ENCODE data around the gene ADTRP.

ADTRP gene

GRCh38 chr6:11754625-11755271 is 23.9 kb downstream of the ADTRP start:
- no peak for DNase-seq

- no peak for DNase-seq
Measured at GRCh38 chr6:11753798-11754197, 24.8 kb downstream of the ADTRP start.

DNA sequence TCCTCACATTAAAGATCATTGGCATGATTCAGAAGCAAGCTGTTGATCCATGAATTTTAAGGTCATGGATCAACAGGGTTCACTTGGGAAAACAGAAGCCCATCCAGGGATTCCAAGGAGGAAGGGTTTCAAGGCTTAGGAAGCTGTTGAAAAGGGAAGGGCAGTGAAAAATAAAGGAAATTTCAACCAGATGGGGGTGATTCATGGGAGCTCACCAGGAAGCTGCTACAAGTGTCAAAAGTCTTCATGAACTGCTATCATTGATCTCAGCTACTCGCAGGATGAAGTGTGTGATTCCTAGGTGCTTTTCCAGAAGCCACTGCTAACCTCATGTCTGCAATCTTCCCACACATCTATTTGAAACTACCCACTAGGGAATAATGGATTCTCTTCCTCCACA is 26.2 kb downstream of the ADTRP start:
- no peak for DNase-seq

DNA sequence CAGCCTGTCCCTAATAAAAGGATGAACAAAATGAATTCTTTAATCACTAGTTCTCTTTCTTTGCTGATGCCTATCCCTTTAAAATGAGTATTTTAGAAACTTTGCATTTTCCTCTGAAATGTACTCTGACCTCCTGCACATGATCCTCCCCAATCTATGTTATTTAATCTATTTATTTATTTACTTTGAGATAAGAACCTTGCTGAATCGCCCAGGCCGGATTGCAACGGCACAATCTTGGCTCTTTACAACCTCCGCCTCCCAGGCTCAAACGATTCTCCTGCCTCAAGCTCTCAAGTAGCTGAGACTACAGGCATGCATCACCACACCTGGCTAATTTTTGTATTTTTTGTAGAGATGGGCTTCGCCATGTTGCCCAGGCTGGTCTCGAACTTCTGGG is 27.9 kb downstream of the ADTRP start:
- DNase-seq, result no peak

DNA sequence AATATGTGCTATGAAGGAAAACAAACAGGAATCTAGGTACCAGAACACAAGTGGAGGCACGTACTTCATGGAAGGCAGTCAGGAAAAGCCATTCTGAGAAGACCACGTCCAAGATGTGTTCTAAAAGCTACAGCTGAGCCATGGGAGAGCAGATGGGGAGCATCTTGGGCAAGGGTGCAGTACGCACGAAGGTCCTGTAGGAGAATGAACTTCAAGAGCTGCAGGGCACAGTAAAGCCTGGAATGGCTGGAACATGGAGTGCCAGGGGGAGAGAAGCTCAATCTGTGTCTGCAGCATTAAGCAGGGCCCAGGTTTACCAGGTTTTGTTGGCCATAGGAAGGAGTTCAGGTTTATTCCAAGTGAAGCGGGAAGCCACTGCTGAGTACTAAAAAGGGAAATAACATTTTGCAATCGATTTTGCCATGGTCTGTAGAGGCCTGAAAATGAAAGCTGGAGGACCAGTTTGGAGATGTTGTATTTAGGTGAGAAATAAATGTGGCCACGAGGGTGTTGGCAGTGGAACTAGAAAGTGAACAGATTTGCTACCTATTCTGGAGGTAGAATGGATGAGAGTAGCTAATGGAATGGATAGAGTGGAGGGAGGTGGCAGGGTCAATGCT is 29.9 kb downstream of the ADTRP start:
- no peak for DNase-seq

DNA sequence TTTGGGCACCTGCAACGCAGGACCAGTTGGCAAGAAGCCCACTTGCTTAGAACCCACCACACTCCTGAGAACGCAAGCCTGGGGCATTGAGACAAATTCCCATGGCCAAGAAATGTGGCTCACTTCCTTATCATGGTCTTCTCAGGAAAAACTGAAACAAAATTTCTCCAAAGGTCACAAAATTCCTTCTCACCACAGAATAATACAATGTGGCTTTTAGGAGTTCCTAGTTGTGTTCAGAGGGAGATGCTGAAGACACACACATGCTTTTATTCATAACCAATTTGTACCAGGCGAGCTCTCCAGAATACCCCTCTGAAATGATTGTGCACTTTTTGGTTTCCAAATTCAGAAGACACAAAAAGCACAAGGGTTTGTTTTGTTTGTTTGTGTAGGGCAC is 31.6 kb downstream of the ADTRP start:
- no peak for DNase-seq

- DNase-seq, result no peak
Measured at GRCh38 chr6:11744753-11745152, 33.9 kb downstream of the ADTRP start.

DNA sequence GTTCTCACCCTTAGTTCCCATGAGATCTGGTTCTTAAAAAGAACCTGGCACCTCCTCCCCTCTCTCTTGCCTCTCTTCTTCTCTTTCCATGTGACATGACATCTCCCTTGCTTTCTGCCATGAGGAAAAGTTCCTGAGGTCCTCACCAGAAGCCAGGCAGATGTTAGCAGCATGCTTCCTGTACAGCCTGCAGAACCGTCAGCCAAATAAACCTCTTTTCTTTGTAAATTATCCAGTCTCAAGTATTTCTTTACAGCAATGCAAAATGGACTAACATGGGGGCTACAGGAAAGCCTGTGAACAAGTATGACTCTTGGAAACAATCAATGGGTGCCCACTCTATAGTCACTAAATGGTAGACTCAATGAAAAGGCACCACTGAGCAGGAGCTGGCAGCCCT is 34.5 kb downstream of the ADTRP start:
- DNase-seq, result no peak

GRCh38 chr6:11740875-11741274 is 37.7 kb downstream of the ADTRP start:
- DNase-seq, result no peak

DNA sequence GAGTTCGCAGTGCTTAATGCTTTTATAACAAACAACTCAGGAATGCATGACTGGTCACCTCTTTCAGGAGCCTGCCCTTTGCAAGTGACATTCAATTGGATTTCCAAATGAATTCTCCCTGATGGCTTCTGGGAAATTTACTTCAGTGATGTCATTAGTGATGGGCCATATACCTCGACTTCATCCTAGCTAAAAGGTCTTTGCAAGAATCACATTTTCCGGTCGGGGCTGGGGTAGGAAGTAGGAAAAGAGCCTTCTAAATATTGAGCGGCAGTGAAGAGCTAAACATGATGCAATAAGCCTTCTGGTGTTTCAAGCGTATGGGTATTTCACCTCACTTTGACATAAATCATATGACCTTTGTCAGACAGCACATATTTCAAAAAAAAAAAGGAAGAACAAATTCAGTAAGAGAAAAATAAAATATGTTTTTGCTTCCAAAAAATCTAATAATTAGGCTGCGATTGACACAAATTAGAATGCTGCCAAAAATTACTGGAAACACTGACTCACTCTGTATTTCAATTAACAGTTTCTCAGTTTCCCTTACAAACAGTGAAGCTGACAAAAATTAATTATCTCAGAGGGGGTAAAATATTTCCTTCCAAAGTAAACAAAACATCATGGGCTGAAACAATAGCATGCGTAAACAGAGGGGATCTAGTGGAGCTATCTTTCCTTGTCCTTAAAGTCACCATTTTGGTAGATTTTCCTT is 39.8 kb downstream of the ADTRP start:
- DNase-seq, result no peak

DNA sequence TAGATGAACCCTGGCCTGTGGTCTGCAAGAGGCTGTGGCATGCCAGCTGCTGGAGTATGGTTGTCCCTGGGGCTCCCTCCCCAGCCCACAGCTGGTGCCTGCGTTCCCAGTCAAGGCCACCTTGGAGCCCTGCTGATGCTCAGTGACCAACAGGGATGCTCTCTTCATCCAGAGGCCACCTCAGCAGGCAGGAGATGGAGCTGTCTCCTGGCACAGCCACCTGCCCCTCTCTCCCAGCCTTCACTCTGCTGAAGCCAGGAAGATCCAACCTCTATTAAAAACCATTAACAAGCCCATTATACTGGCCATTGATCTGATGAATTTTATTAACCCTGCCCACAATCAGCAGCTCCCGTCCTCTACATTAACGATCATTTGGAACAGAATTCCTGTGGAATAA is 40.4 kb downstream of the ADTRP start:
- DNase-seq, result no peak

DNA sequence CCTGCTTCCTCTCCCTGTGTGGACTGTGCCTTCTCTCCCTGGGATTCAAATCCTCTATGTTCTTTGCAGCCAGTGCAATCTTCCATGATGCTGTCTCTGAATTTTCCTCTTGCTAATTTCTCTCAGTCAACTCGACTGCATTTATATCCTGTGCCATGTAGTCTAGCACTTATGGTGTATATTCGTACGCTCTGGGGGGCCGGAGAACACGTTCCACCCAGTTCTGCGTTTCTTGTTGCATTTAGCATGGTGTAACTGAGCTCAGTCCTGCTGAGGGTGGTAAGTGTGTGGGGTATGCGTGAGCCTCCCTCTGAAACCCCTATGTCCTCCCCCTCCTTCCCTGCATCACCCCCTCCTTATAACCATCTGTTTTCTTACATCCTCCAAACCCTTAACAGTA is 42.0 kb downstream of the ADTRP start:
- no peak for DNase-seq

- no peak for DNase-seq
Measured at GRCh38 chr6:11734861-11735613, 43.6 kb downstream of the ADTRP start.

GRCh38 chr6:11732036-11732631 is 46.5 kb downstream of the ADTRP start:
- DNase-seq, result peak; percentile 35

DNA sequence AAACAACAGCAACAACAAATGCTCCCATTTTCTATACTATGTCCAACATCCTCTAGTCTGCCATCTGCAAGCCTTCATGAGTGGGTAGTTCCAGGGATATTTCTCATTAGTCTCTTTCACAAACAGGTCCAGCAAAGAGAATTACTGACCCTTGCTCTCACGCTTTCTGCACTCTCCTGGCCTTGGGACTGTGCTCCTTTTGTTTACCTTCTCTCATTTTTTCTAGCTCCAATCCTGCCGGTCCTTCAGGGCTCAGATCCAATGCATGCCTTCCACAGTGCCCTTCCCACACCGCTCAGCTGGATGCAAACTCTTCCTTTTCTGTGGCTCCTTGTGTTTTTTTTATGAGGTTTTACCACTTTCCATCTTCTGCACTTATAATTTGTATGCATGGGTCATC is 47.2 kb downstream of the ADTRP start:
- no peak for DNase-seq

- no peak for DNase-seq
Measured at GRCh38 chr6:11730641-11731040, 48.0 kb downstream of the ADTRP start.

DNA sequence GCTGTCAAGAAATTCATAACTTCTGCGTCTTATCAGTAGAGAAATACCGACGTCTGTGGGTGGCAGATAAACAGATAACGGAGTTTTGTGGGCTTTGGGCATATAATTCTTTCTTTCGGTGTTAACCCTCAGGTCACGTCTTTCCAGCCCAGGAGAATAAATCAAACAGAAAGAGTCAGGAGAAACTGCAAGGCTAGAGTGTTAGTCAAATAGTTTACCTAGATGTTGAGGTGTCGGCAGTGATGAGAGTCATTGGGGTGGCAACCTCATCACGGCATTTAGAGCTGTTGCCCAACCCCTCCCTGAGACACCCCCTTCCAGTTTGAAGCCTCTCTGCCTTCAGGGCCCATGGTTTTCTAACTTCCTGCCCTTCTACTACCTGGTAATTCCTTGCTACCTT is 49.5 kb downstream of the ADTRP start:
- DNase-seq, result peak; percentile 27

DNA sequence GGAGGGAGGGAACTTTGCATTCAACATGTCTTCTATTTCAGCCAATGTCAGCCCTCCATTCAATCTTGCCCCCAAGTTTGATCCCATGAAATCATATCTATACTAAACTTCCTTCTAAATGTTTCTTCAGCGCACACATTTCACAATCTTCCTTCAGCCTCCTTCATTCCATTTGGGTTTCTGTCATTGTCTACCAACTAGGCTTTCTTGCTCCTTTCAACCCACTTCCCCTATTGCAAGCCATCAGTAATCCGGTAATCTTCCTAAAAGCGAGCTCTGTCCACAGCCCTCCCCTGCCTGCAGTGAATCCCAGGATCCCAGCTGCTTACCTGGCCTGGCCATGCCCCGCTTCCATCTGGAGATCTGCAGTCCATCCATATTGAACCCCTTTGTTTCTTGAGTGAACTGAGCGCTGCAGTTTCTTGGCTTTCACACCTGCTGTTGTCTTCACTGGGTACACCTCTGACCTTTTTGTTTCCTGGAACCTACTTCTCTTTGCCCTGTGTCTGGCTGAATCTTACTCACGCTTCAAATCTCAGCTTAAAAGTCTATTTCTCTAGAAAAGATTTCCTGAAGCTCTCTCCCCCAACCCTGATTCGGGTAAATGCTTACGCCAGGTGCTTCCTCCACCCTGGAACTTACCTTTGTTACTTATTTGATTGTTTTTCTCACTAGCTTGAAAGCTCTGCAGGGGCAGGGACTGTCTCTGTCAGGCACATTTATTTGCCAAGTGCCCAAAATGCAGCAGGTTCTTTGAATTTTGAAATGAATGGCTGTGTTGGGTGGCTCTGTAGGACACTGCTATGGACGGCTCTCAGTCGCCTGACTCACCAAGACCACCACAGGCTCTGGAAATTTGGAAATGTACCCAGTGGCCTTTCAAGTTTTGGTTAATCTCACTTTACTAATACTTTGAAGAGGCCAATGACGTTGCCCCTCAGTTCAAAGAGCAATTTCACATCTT is 50.3 kb downstream of the ADTRP start:
- no peak for DNase-seq

GRCh38 chr6:11727346-11727997 is 51.1 kb downstream of the ADTRP start:
- DNase-seq, result no peak

GRCh38 chr6:11724286-11724685 is 54.3 kb downstream of the ADTRP start:
- no peak for DNase-seq

GRCh38 chr6:11722805-11723631 is 55.6 kb downstream of the ADTRP start:
- no peak for DNase-seq

Measured in activated CD8-positive, alpha-beta memory T cell treated with anti-CD3 and anti-CD28 coated beads, Interleukin-2, amount 50 U/mL, for 4 hours (primary cell).